ENCODE data around the gene MPZL1. TPM values are rescaled to one million over a fixed set of nuclear protein-coding genes. Genes with fewer than 3 reads are reported as not detected.

MPZL1 gene
- total RNA-seq, 1 donor from 2014 or later: 66.9 TPM

GRCh38 chr1:167695756-167696561 is 25.8 kb upstream of the MPZL1 start:
- DNase-seq: no peak

GRCh38 chr1:167697667-167698141 is 24.1 kb upstream of the MPZL1 start:
- DNase-seq: no peak

- DNase-seq: no peak
Observed at GRCh38 chr1:167698313-167698712, 23.5 kb upstream of the MPZL1 start.

GRCh38 chr1:167701510-167701909 is 20.3 kb upstream of the MPZL1 start:
- no peak for DNase-seq

GRCh38 chr1:167703557-167703956 is 18.2 kb upstream of the MPZL1 start:
- DNase-seq: no peak

- no peak for DNase-seq
Observed at GRCh38 chr1:167704715-167705114, 17.1 kb upstream of the MPZL1 start.

GRCh38 chr1:167705250-167705649 is 16.5 kb upstream of the MPZL1 start:
- no peak for DNase-seq

GRCh38 chr1:167706363-167706762 is 15.4 kb upstream of the MPZL1 start:
- DNase-seq: no peak

GRCh38 chr1:167706931-167707877 is 14.6 kb upstream of the MPZL1 start:
- no peak for DNase-seq

GRCh38 chr1:167707942-167708341 is 13.8 kb upstream of the MPZL1 start:
- no peak for DNase-seq

- no peak for DNase-seq
Observed at GRCh38 chr1:167708940-167709389, 12.8 kb upstream of the MPZL1 start.

- no peak for DNase-seq
Observed at GRCh38 chr1:167710836-167711235, 10.9 kb upstream of the MPZL1 start.

- DNase-seq: no peak
Observed at GRCh38 chr1:167711797-167712196, 10.0 kb upstream of the MPZL1 start.

- DNase-seq: no peak
Observed at GRCh38 chr1:167713330-167714081, 8.3 kb upstream of the MPZL1 start.

GRCh38 chr1:167714098-167714438 is 7.7 kb upstream of the MPZL1 start:
- DNase-seq: no peak

- peak; percentile 93 for DNase-seq
Observed at GRCh38 chr1:167714439-167715156, 7.2 kb upstream of the MPZL1 start.

GRCh38 chr1:167715157-167715999 is 6.4 kb upstream of the MPZL1 start:
- DNase-seq: peak; percentile 97

GRCh38 chr1:167716000-167716271 is 5.8 kb upstream of the MPZL1 start:
- DNase-seq: no peak

GRCh38 chr1:167717351-167717750 is 4.4 kb upstream of the MPZL1 start:
- DNase-seq: no peak

- DNase-seq: no peak
Observed at GRCh38 chr1:167718914-167719691, 2.7 kb upstream of the MPZL1 start.
